H1 (cell line): ENCODE data around the gene C3. TPM values are rescaled to one million over a fixed set of nuclear protein-coding genes. Genes with fewer than 3 reads are reported as not detected.

Experiments
- CTCF ChIA-PET: fragments of 300-600 bp; sonication (Branson Sonifier 250); formaldehyde crosslinking; loops from one replicate; lab custom pipeline; 2021; ENCODE audit not compliant: partially characterized antibody; lab: Charles Lee
- POLR2A ChIA-PET: fragments of 300-600 bp; sonication (Branson Sonifier 250); formaldehyde crosslinking; loops from one replicate; lab custom pipeline; 2021; ENCODE audit warnings: inconsistent platforms; ENCODE audit not compliant: partially characterized antibody; lab: Charles Lee
- DNase-seq, 2 experiments: peaks; one replicate each; pipeline versions ENCODE4 v3.0.0 to v3.0.0-alpha.2; 2010 to 2022; ENCODE audit warnings: low spot score in 2 of 2, low read depth in 1 of 2, mixed read lengths in 1 of 2
- FAIRE-seq: peaks from 2 replicates; lab custom pipeline; 2011; peaks lifted over from hg19 to GRCh38; lab: Jason Lieb, UNC
- H2AFZ ChIP-seq: 2 replicates; pipeline ENCODE4 v1.8.1; 2012; ENCODE audit warnings: low read length, inconsistent platforms
- H2AK5ac ChIP-seq: 2 replicates; pipeline ENCODE4 v1.6.1; 2013; ENCODE audit warnings: low read depth, low read length
- H2BK120ac ChIP-seq: replicated peaks from 2 replicates; pipeline ENCODE3; 2013; ENCODE audit warnings: low read depth, low read length, inconsistent platforms
- H2BK12ac ChIP-seq: 2 replicates; pipeline ENCODE4 v1.6.1; 2013; ENCODE audit warnings: low read depth, low read length
- H2BK15ac ChIP-seq: 2 replicates; pipeline ENCODE4 v1.6.1; 2013; ENCODE audit warnings: low read length
- H2BK20ac ChIP-seq: 2 replicates; pipeline ENCODE4 v1.6.1; 2013; ENCODE audit warnings: low read length
- H2BK5ac ChIP-seq: 2 replicates; pipeline ENCODE4 v1.6.1; 2013; ENCODE audit warnings: low read depth, low read length
- H3K14ac ChIP-seq: 2 replicates; pipeline ENCODE4 v1.6.1; 2013; ENCODE audit warnings: inconsistent platforms; ENCODE audit not compliant: insufficient read length
- H3K18ac ChIP-seq: 2 replicates; pipeline ENCODE4 v1.6.1; 2013; ENCODE audit warnings: low read length; ENCODE audit errors: extremely low read depth
- H3K23ac ChIP-seq: 2 replicates; pipeline ENCODE4 v1.6.1; 2013; ENCODE audit warnings: inconsistent platforms; ENCODE audit not compliant: insufficient read length
- H3K23me2 ChIP-seq: 2 replicates; pipeline ENCODE4 v1.6.1; 2013; ENCODE audit warnings: low read depth, low read length
- H3K27ac ChIP-seq: 2 replicates; pipeline ENCODE4 v1.6.1; 2011; ENCODE audit warnings: low read depth, low read length, inconsistent platforms
- H3K27me3 ChIP-seq, 4 experiments: replicated peaks in 1 of 4; 1 replicate in 1 of 4; 2 replicates in 3 of 4; pipeline versions ENCODE4 v1.6.1 to v1.8.1; 2011 to 2013; ENCODE audit warnings: low read length in 3 of 4, mild to moderate bottlenecking in 3 of 4, inconsistent platforms in 2 of 4, mixed read lengths in 2 of 4, moderate library complexity in 1 of 4; ENCODE audit not compliant: control insufficient read depth in 3 of 4, insufficient read depth in 3 of 4; ENCODE audit errors: extremely low read depth in 1 of 4
- H3K36me3 ChIP-seq, 4 experiments: 2 replicates each; pipeline versions ENCODE4 v1.6.1 to v1.8.1; 2011 to 2013; ENCODE audit warnings: mild to moderate bottlenecking in 4 of 4, low read length in 3 of 4, moderate library complexity in 2 of 4, control low read depth in 1 of 4, inconsistent platforms in 1 of 4; ENCODE audit not compliant: insufficient read depth in 4 of 4, control insufficient read depth in 2 of 4
- H3K4ac ChIP-seq: replicated peaks from 2 replicates; pipeline ENCODE3; 2013; ENCODE audit warnings: low read length, low read depth, mixed read lengths, inconsistent platforms; ENCODE audit not compliant: insufficient read length
- H3K4me1 ChIP-seq, 4 experiments: replicated peaks in 1 of 4; 1 replicate in 1 of 4; 2 replicates in 3 of 4; pipeline versions ENCODE4 v1.6.1 to v1.8.1; 2011 to 2013; ENCODE audit warnings: low read length in 3 of 4, inconsistent platforms in 2 of 4, mixed read lengths in 1 of 4; ENCODE audit not compliant: insufficient read depth in 4 of 4, control insufficient read depth in 3 of 4
- H3K4me2 ChIP-seq, 2 experiments: 2 replicates each; pipeline versions ENCODE4 v1.6.1 to v1.8.1; 2011 to 2013; ENCODE audit warnings: low read depth in 2 of 2, low read length in 2 of 2, control low read depth in 1 of 2, inconsistent platforms in 1 of 2, mild to moderate bottlenecking in 1 of 2; ENCODE audit not compliant: insufficient read depth in 1 of 2
- H3K4me3 ChIP-seq, 4 experiments: fragments of 200-600, 300-600 bp in 1 of 4; sonication (generic), shearing (Covaris generic), sonication (Bioruptor Twin) in 1 of 4; 2 replicates each; pipeline versions ENCODE4 v1.5.1 to v1.8.1; 2011 to 2016; ENCODE audit warnings: low read length in 4 of 4, low read depth in 3 of 4, control low read depth in 2 of 4, inconsistent platforms in 2 of 4, mild to moderate bottlenecking in 2 of 4, mixed read lengths in 1 of 4, moderate library complexity in 1 of 4; ENCODE audit not compliant: insufficient read depth in 2 of 4; ENCODE audit errors: extremely low read depth in 1 of 4
- H3K56ac ChIP-seq: replicated peaks from 2 replicates; pipeline ENCODE3; 2013; ENCODE audit warnings: low read depth, mild to moderate bottlenecking, mixed read lengths, low read length, inconsistent platforms; ENCODE audit not compliant: insufficient read length
- H3K79me1 ChIP-seq: 2 replicates; pipeline ENCODE4 v1.6.1; 2013; ENCODE audit warnings: low read depth, low read length, control low read depth
- H3K79me2 ChIP-seq, 2 experiments: 2 replicates each; pipeline versions ENCODE4 v1.6.1 to v1.8.1; 2012 to 2013; ENCODE audit warnings: low read length in 2 of 2, mild to moderate bottlenecking in 2 of 2, inconsistent platforms in 1 of 2; ENCODE audit not compliant: insufficient read depth in 2 of 2, control insufficient read depth in 1 of 2
- H3K9ac ChIP-seq, 4 experiments: replicated peaks in 1 of 4; 1 replicate in 1 of 4; 2 replicates in 3 of 4; pipeline versions ENCODE4 v1.6.1 to v1.8.1; 2011 to 2013; ENCODE audit warnings: low read depth in 3 of 4, low read length in 3 of 4, control low read depth in 2 of 4, mild to moderate bottlenecking in 2 of 4, moderate library complexity in 2 of 4, inconsistent platforms in 1 of 4; ENCODE audit errors: extremely low read depth in 1 of 4
- H3K9me3 ChIP-seq, 2 experiments: 2 replicates each; pipeline versions ENCODE4 v1.6.1 to v1.8.1; 2012 to 2013; ENCODE audit warnings: mild to moderate bottlenecking in 2 of 2, moderate library complexity in 2 of 2, control low read depth in 1 of 2, inconsistent platforms in 1 of 2, low read depth in 1 of 2, low read length in 1 of 2, mixed read lengths in 1 of 2; ENCODE audit not compliant: insufficient read depth in 2 of 2
- H4K20me1 ChIP-seq, 2 experiments: replicated peaks in 1 of 2; 2 replicates each; pipeline versions ENCODE3 to v1.8.1; 2011 to 2013; ENCODE audit warnings: inconsistent platforms in 2 of 2, low read length in 2 of 2, mild to moderate bottlenecking in 1 of 2; ENCODE audit not compliant: insufficient read depth in 2 of 2, control insufficient read depth in 1 of 2
- H4K5ac ChIP-seq: 2 replicates; pipeline ENCODE4 v1.6.1; 2013; ENCODE audit warnings: low read length, low read depth, mixed read lengths, inconsistent platforms; ENCODE audit not compliant: insufficient read length
- H4K8ac ChIP-seq: 2 replicates; pipeline ENCODE4 v1.8.0; 2013; ENCODE audit warnings: mild to moderate bottlenecking, moderate library complexity, low read length, inconsistent platforms; ENCODE audit not compliant: insufficient read depth; ENCODE audit errors: extremely low read depth
- H4K91ac ChIP-seq: replicated peaks from 2 replicates; pipeline ENCODE3; 2013; ENCODE audit warnings: low read length, mixed read lengths, inconsistent platforms; ENCODE audit not compliant: insufficient read length
- ATF2 ChIP-seq: IDR thresholded peaks from 2 replicates; pipeline ENCODE4 v1.6.1; 2012; ENCODE audit warnings: low read length, inconsistent platforms
- BRCA1 ChIP-seq: IDR thresholded peaks from 2 replicates; pipeline ENCODE4 v1.6.1; 2012; ENCODE audit warnings: low read depth, low read length, improper control_type of control experiment
- CHD2 ChIP-seq: IDR thresholded peaks from 2 replicates; pipeline ENCODE4 v1.6.1; 2012; ENCODE audit warnings: low read length, improper control_type of control experiment
- JUND ChIP-seq: IDR thresholded peaks from 2 replicates; pipeline ENCODE4 v1.6.1; 2011; ENCODE audit warnings: mild to moderate bottlenecking, improper control_type of control experiment, low read length
- RBBP5 ChIP-seq: IDR thresholded peaks from 2 replicates; pipeline ENCODE4 v1.7.1; 2012; ENCODE audit warnings: low read depth, mild to moderate bottlenecking, inconsistent platforms, low read length, moderate library complexity, borderline replicate concordance
- SIX5 ChIP-seq: IDR thresholded peaks from 2 replicates; pipeline ENCODE4 v1.6.1; 2011; ENCODE audit warnings: mild to moderate bottlenecking, low read depth, low read length
- SP2 ChIP-seq: IDR thresholded peaks from 2 replicates; pipeline ENCODE4 v1.6.1; 2012; ENCODE audit warnings: mild to moderate bottlenecking, low read length, inconsistent platforms
- SP4 ChIP-seq: IDR thresholded peaks from 2 replicates; pipeline ENCODE4 v1.6.1; 2012; ENCODE audit warnings: low read length, inconsistent platforms
- SRF ChIP-seq: IDR thresholded peaks from 2 replicates; pipeline ENCODE4 v1.6.1; 2011; ENCODE audit warnings: mild to moderate bottlenecking, low read depth, low read length, moderate library complexity
- TAF7 ChIP-seq: optimal IDR thresholded peaks from 2 replicates; pipeline ENCODE3; 2011; ENCODE audit warnings: low read depth, mild to moderate bottlenecking, inconsistent platforms, low read length, moderate library complexity, borderline replicate concordance
- WGBS, 2 experiments: shearing (Covaris generic) in 1 of 2; methylation state at CpG; one replicate each; pipeline versions ENCODE4 v1.1.6 to v1.1.7; 2013 to 2015; ENCODE audit warnings: low lambda C conversion rate in 2 of 2, mixed read lengths in 2 of 2, inconsistent platforms in 1 of 2, low coverage in 1 of 2, missing lambda C conversion rate in 1 of 2; ENCODE audit not compliant: insufficient replicate concordance in 2 of 2, insufficient coverage in 1 of 2, insufficient read length in 1 of 2; ENCODE audit errors: extremely low coverage in 1 of 2, missing lambda C conversion rate in 1 of 2; 5-methylcytosine and 5-hydroxymethylcytosine counted together
- polyA plus RNA-seq, 7 experiments: library from polyadenylated mRNA; depleted of rRNA in 3 of 7; stranded (reverse) in 5 of 7; unstranded in 2 of 7; fragments of >200 nt in 5 of 7; fragments of 200-250 nt in 2 of 7; gene quantifications; 1 replicate in 5 of 7; 2 replicates in 1 of 7; 4 replicates in 1 of 7; pipeline versions ENCODE4 v1.2.1 to v1.2.3, GENCODE V29; 2011 to 2013; ENCODE audit warnings: missing spikeins in 2 of 7, mixed read lengths in 2 of 7
- total RNA-seq: library from RNA; stranded (reverse); fragmentation: NEBNext Ultra II Directional; extraction: Animal tissue kit (Norgen Biotek cat#: 25700); gene quantifications from 2 replicates; pipeline ENCODE4 v1.2.1, GENCODE V29; 2021

Gene C3
- total and polyA plus RNA-seq, 2 of the 8 experiments (the other 6 are each of a cell fraction or from before 2014, with no cell fraction given): 6.4 to 12.8 TPM

- H3K4me2 ChIP-seq: no peak overlapping the region
- H3K9me3 ChIP-seq: no peaks in the 10 kb centered on the region; a peak in 1 of 4 replicates
- H4K91ac ChIP-seq: no peak overlapping the region
- H2BK20ac ChIP-seq: no peak overlapping the region
- DNase-seq (no peak), FAIRE-seq (peak; percentile 94)
- no peaks in the 10 kb centered on the region for H3K27me3 ChIP-seq
- CTCF ChIA-PET: interaction anchor here (1.0 kb wide), 1 partner anchor 92 kb away, joined by 3 read pairs; no protein-coding TSS in a partner anchor
- no peaks in the 10 kb centered on the region for H3K36me3 ChIP-seq
- POLR2A ChIA-PET: no interaction called here
- H4K5ac ChIP-seq: no peak overlapping the region
- no peak overlapping the region for H3K27ac ChIP-seq
- H3K56ac ChIP-seq: no peak overlapping the region
- H2BK5ac ChIP-seq: no peak overlapping the region
- whole genome bisulfite sequencing, 2 experiments: 82% methylated on average over 13 of the region's 14 CpGs; no CpG with 5 or more reads in 1 of the 2 experiments
- H3K79me1 ChIP-seq: no peaks in the 10 kb centered on the region
- H2BK15ac ChIP-seq: no peak overlapping the region
- no peak overlapping the region for H3K4ac ChIP-seq
- no peak overlapping the region for H2BK120ac ChIP-seq
- no peak overlapping the region for H3K14ac ChIP-seq
- no peak overlapping the region for H2AFZ ChIP-seq
- H2BK12ac ChIP-seq: peak overlapping the region; percentile 20; the same call in 1 of the 2 replicates
- no peaks in the 10 kb centered on the region for H4K20me1 ChIP-seq
- H3K23me2 ChIP-seq: peaks cover 3% of the 10 kb centered on the region; the same call in 1 of the 2 replicates
- peaks cover 0 to 2% (median 0%) of the 10 kb centered on the region in 4 experiments; a peak in 1 of 7 replicates for H3K4me1 ChIP-seq
- 0 out of 2 replicates have a peak overlapping the region, but pooled peaks have one; percentile 39 for H2AK5ac ChIP-seq
- H3K4me3 ChIP-seq: no peak overlapping the region
- no peak overlapping the region for H3K23ac ChIP-seq
- no peaks in the 10 kb centered on the region for H3K79me2 ChIP-seq
- H3K18ac ChIP-seq: no peak overlapping the region
- H3K9ac ChIP-seq: no peak overlapping the region
- H4K8ac ChIP-seq: no peak overlapping the region
- TF ChIP-seq SRF (no peak), TAF7 (no peak), CHD2 (no peak), SP4 (no peak), SIX5 (no peak), SP2 (no peak), RBBP5 (no peak), JUND (no peak), BRCA1 (no peak), ATF2 (no peak)
These were observed 56.9 kb downstream of the C3 start for GRCh38 chr19:6663236-6664201.
